OCI-LY3 (cell line): ENCODE data around the gene DAAM2.

ENCODE experiments used
- H2AFZ ChIP-seq: fragments of 200-600, 300-600 bp; shearing (Covaris generic); 2 replicates; pipeline ENCODE4 v1.6.0; 2014; ENCODE audit warnings: antibody characterized with exemption, low read depth, low read length
- H3K27ac ChIP-seq: fragments of 200-600, 300-600 bp; sonication (generic); 2 replicates; pipeline ENCODE4 v1.5.1; 2014; ENCODE audit warnings: mild to moderate bottlenecking, low read length, moderate library complexity, mixed read lengths
- H3K27me3 ChIP-seq: fragments of 200-600, 300-600 bp; sonication (generic); 2 replicates; pipeline ENCODE4 v1.6.1; 2014; ENCODE audit warnings: low read depth, low read length, mixed read lengths
- H3K36me3 ChIP-seq: fragments of 200-600, 300-600 bp; sonication (generic); replicated peaks from 2 replicates; pipeline ENCODE3; 2014; ENCODE audit warnings: low read depth, low read length, mixed read lengths
- H3K4me1 ChIP-seq: fragments of 300-600, 200-600 bp; sonication (generic); 2 replicates; pipeline ENCODE4 v1.6.1; 2014; ENCODE audit warnings: low read length, mixed read lengths
- H3K4me2 ChIP-seq: fragments of 200-600, 300-600 bp; sonication (generic); 2 replicates; pipeline ENCODE4 v1.6.1; 2014; ENCODE audit warnings: low read length, mixed read lengths
- H3K4me3 ChIP-seq: fragments of 300-600, 200-600 bp; sonication (generic); 2 replicates; pipeline ENCODE4 v1.5.1; 2014; ENCODE audit warnings: antibody characterized with exemption, mild to moderate bottlenecking, low read length, moderate library complexity
- H3K79me2 ChIP-seq: fragments of 300-600, 200-600 bp; shearing (Covaris generic); 2 replicates; pipeline ENCODE4 v1.6.1; 2014; ENCODE audit warnings: mild to moderate bottlenecking, low read length, mixed read lengths
- H3K9ac ChIP-seq: fragments of 300-600, 200-600 bp; shearing (Covaris generic); 2 replicates; pipeline ENCODE4 v1.6.0; 2014; ENCODE audit warnings: mild to moderate bottlenecking, low read length, moderate library complexity
- H3K9me3 ChIP-seq: fragments of 200-600, 300-600 bp; shearing (Covaris generic); 2 replicates; pipeline ENCODE4 v1.6.1; 2014; ENCODE audit warnings: low read length, mixed read lengths; ENCODE audit not compliant: insufficient read depth
- H4K20me1 ChIP-seq: fragments of 200-600, 300-600 bp; sonication (generic); 2 replicates; pipeline ENCODE4 v1.6.1; 2016; ENCODE audit warnings: low read length, mixed read lengths; ENCODE audit not compliant: insufficient read depth
- EZH2phosphoT487 ChIP-seq: fragments of 200-600 bp; shearing (Covaris generic); IDR thresholded peaks from 2 replicates; pipeline ENCODE4 v1.6.1; 2018; ENCODE audit warnings: antibody characterized with exemption, mixed run types, low read depth
- TF ChIP-seq, protein P1 (sequence below): fragments of 200-600, 300-600 bp; sonication (generic); IDR thresholded peaks from 2 replicates; pipeline ENCODE4 v1.5.1; 2014; ENCODE audit warnings: antibody characterized with exemption, low read length, low read depth

DAAM2 gene

GRCh38 chr6:39808346-39808745 lies 16.2 kb downstream of the DAAM2 start:
- Histone ChIP-seq H3K36me3 (no peaks in the 10 kb centered on the region), H4K20me1 (no peaks in the 10 kb centered on the region), H3K4me1 (peaks cover 6% of the 10 kb centered on the region), H2AFZ (no peak overlapping the region), H3K4me3 (no peak overlapping the region), H3K9me3 (no peaks in the 10 kb centered on the region), H3K27me3 (peaks cover 28% of the 10 kb centered on the region), H3K4me2 (no peak overlapping the region), H3K9ac (no peak overlapping the region), H3K27ac (no peak overlapping the region), H3K79me2 (no peaks in the 10 kb centered on the region)
- TF ChIP-seq EZH2phosphoT487 = no peak
- TF ChIP-seq, protein P1, sequence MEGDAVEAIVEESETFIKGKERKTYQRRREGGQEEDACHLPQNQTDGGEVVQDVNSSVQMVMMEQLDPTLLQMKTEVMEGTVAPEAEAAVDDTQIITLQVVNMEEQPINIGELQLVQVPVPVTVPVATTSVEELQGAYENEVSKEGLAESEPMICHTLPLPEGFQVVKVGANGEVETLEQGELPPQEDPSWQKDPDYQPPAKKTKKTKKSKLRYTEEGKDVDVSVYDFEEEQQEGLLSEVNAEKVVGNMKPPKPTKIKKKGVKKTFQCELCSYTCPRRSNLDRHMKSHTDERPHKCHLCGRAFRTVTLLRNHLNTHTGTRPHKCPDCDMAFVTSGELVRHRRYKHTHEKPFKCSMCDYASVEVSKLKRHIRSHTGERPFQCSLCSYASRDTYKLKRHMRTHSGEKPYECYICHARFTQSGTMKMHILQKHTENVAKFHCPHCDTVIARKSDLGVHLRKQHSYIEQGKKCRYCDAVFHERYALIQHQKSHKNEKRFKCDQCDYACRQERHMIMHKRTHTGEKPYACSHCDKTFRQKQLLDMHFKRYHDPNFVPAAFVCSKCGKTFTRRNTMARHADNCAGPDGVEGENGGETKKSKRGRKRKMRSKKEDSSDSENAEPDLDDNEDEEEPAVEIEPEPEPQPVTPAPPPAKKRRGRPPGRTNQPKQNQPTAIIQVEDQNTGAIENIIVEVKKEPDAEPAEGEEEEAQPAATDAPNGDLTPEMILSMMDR = no peak

GRCh38 chr6:39808964-39809363 lies 16.8 kb downstream of the DAAM2 start:
- no peak overlapping the region for H3K4me2 ChIP-seq
- H3K9ac ChIP-seq = no peak overlapping the region
- TF ChIP-seq EZH2phosphoT487 = no peak
- TF ChIP-seq, protein P1 = no peak
- peaks cover 12% of the 10 kb centered on the region for H3K4me1 ChIP-seq
- H2AFZ ChIP-seq = no peak overlapping the region
- H4K20me1 ChIP-seq = no peaks in the 10 kb centered on the region
- H3K36me3 ChIP-seq = no peaks in the 10 kb centered on the region
- no peaks in the 10 kb centered on the region for H3K9me3 ChIP-seq
- no peak overlapping the region for H3K27ac ChIP-seq
- H3K27me3 ChIP-seq = peaks cover 22% of the 10 kb centered on the region
- H3K4me3 ChIP-seq = no peak overlapping the region
- H3K79me2 ChIP-seq = no peaks in the 10 kb centered on the region

- H3K27ac ChIP-seq = no peak overlapping the region
- H3K36me3 ChIP-seq = no peaks in the 10 kb centered on the region
- H3K79me2 ChIP-seq = no peaks in the 10 kb centered on the region
- TF ChIP-seq, protein P1 = no peak
- no peak for TF ChIP-seq EZH2phosphoT487
- no peak overlapping the region for H3K4me3 ChIP-seq
- peaks cover 2% of the 10 kb centered on the region; the same call in 1 of the 2 replicates for H3K27me3 ChIP-seq
- no peaks in the 10 kb centered on the region for H3K9me3 ChIP-seq
- H3K4me1 ChIP-seq = peaks cover 13% of the 10 kb centered on the region
- H3K9ac ChIP-seq = no peak overlapping the region
- no peak overlapping the region for H2AFZ ChIP-seq
- H3K4me2 ChIP-seq = no peak overlapping the region
- H4K20me1 ChIP-seq = no peaks in the 10 kb centered on the region
Observed at GRCh38 chr6:39811835-39812345, 19.7 kb downstream of the DAAM2 start.

DNA sequence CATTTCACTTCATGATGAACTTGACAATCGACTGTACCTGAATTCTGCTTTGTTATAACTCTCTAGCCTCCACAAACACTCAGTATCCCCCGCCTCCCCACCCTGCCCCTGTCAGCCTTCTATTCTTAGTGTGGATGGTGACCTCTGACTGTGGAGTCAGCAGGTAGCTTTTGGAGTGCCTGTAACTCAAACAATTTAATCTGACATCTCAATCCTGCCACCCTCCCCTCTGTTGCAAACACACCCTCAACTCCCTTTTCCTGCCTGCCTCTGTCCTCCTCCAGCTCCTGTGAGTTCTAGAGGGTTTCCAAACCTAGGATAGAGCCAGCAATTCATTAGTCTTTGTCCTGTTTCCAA lies 20.3 kb downstream of the DAAM2 start:
- H3K4me3 ChIP-seq = no peak overlapping the region
- TF ChIP-seq EZH2phosphoT487 = no peak
- TF ChIP-seq, protein P1 = no peak
- H2AFZ ChIP-seq = no peak overlapping the region
- no peaks in the 10 kb centered on the region for H3K36me3 ChIP-seq
- H3K27ac ChIP-seq = no peak overlapping the region
- no peaks in the 10 kb centered on the region; the same call in 1 of the 2 replicates for H3K27me3 ChIP-seq
- no peaks in the 10 kb centered on the region for H4K20me1 ChIP-seq
- peaks cover 13% of the 10 kb centered on the region for H3K4me1 ChIP-seq
- no peaks in the 10 kb centered on the region for H3K79me2 ChIP-seq
- H3K9me3 ChIP-seq = no peaks in the 10 kb centered on the region
- H3K4me2 ChIP-seq = no peak overlapping the region
- no peak overlapping the region for H3K9ac ChIP-seq
